ENCODE results near the gene TMPRSS13.
A peak's percentile ranks its signal among the peaks of the same experiment; 100 is the strongest.
"Not testable (repeated sequence)": the region's sequence is repeated elsewhere in the genome, so short reads cannot be mapped to it uniquely, and the experiment has no call there.

TMPRSS13 gene

DNA sequence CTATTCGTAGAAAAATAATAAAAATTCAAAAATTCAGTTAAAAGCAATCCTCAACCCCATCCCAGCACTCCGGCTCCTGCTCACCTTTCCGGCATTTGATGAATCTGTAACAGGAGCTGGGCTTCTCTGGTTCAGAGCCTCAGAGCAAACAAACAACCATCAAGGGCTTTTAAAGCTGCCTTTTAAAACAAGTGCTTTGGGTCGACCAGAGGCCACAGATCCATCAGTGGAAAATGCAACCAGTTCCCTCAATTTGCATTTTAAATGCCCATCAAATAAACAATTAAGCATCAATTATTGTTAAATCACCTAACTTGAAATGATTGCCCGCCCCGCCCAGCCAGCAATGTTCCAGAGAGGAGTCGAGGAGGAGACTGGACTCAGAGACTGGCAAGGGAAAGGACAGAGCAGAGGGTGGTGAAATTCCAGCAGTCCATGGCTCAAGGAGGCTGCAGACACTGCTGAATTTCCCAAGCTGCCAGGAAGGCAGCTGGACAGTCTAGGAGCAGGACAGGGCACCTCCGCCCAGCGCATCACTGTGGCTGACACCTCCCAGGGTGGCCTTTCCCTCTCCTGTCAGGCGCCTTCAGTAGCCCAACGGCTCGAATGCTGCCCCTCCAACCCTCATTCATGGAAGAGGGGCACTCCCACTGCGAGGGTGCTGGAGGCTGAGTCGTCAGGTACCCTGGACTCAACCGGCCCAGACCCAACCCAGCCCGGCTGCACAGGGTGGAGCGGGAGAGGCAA lies 60.2 kb downstream of the TMPRSS13 start:
- WGBS, 2 experiments (ENCODE audit: insufficient coverage in 2 of 2), result 76 to 86% methylated on average over 11 to 12 of the region's 17 CpGs
- H3K9me3 ChIP-seq (ENCODE audit: control insufficient read depth, low read length), result no peaks in the 10 kb centered on the region
- H3K27ac ChIP-seq (ENCODE audit: low read depth, low read length, severe bottlenecking), result no peak overlapping the region
- H3K4me1 ChIP-seq (ENCODE audit: control insufficient read depth, insufficient read depth, low read length, poor library complexity, severe bottlenecking), result peaks cover 16% of the 10 kb centered on the region
- no peak overlapping the region for H3K4me3 ChIP-seq (ENCODE audit: extremely low read depth, insufficient read depth, low read length, poor library complexity, severe bottlenecking)
- no peaks in the 10 kb centered on the region for H3K36me3 ChIP-seq (ENCODE audit: control insufficient read depth, insufficient read depth, low read length)

DNA sequence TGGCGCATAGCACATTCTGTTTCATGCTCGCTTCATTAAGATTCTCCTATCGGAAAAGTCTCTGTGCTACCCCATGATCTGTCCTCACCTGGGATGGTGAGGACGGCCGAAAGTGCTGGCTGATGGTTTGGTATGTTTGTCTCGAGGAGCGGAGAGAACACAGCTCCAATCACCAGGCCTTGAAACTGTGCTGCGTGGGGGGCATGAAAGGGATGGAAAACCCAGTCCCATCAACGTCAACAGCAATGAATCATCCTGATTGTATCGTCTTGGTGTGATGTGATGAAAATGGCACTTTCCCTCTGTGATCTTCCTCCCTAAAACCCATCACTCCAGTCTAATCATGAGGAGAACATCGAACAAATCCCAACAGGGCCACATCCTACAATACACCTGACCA lies 61.1 kb downstream of the TMPRSS13 start:
- H3K4me3 ChIP-seq (ENCODE audit: extremely low read depth, insufficient read depth, low read length, poor library complexity, severe bottlenecking), result no peak overlapping the region
- no peaks in the 10 kb centered on the region for H3K36me3 ChIP-seq (ENCODE audit: control insufficient read depth, insufficient read depth, low read length)
- H3K4me1 ChIP-seq (ENCODE audit: control insufficient read depth, insufficient read depth, low read length, poor library complexity, severe bottlenecking), result peaks cover 16% of the 10 kb centered on the region
- 81 to 85% methylated on average over 6 to 9 of the region's 11 CpGs for WGBS, 2 experiments (ENCODE audit: insufficient coverage in 2 of 2)
- H3K27ac ChIP-seq (ENCODE audit: low read depth, low read length, severe bottlenecking), result no peak overlapping the region
- no peaks in the 10 kb centered on the region for H3K9me3 ChIP-seq (ENCODE audit: control insufficient read depth, low read length)

DNA sequence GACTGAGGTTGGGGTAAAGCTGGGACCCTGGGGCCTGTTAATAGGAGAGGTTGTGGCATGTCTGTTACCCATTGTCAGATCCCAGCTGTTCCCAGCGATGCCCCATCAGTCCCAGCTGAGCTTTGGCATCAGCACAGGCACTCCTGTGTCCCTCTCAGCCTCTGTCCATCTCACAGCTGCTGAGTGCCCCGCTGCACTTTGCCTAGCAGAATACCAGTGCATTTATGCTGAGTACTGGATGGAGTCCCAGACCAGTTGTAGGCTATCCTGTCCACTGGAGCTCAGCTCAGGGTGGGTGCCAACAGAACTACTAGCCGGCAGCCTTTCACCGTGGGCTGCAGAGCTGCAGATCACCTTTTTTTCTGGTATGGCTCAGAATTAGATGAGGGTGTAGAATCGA lies 62.7 kb downstream of the TMPRSS13 start:
- WGBS, 2 experiments (ENCODE audit: insufficient coverage in 2 of 2), result 89 to 90% methylated on average over 1 to 2 of the region's 5 CpGs
- Histone ChIP-seq H3K27ac (ENCODE audit: low read depth, low read length, severe bottlenecking) (no peak overlapping the region), H3K4me3 (ENCODE audit: extremely low read depth, insufficient read depth, low read length, poor library complexity, severe bottlenecking) (no peak overlapping the region), H3K4me1 (ENCODE audit: control insufficient read depth, insufficient read depth, low read length, poor library complexity, severe bottlenecking) (peaks cover 26% of the 10 kb centered on the region), H3K9me3 (ENCODE audit: control insufficient read depth, low read length) (no peaks in the 10 kb centered on the region), H3K36me3 (ENCODE audit: control insufficient read depth, insufficient read depth, low read length) (no peaks in the 10 kb centered on the region)

DNA sequence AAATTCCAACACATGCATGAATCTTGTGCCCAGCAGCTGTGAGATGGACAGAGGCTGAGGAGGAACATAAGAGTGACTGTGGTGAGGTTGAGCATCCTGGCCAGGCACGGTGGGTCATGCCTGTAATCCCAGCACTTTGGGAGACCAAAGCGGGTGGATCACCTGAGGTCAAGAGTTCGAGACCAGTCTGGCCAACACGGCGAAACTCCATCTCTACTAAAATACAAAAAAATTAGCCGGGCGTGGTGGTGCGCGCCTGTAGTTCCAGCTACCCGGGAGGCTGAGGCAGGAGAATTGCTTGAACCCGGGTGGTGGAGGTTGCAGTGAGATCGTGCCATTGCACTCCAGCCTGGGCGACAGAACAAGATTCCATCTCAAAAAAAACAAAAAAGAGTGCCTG lies 63.7 kb downstream of the TMPRSS13 start:
- H3K4me1 ChIP-seq (ENCODE audit: control insufficient read depth, insufficient read depth, low read length, poor library complexity, severe bottlenecking), result peaks cover 30% of the 10 kb centered on the region
- not testable (repeated sequence) for H3K9me3 ChIP-seq (ENCODE audit: control insufficient read depth, low read length); H3K4me3 ChIP-seq (ENCODE audit: extremely low read depth, insufficient read depth, low read length, poor library complexity, severe bottlenecking); H3K36me3 ChIP-seq (ENCODE audit: control insufficient read depth, insufficient read depth, low read length); H3K27ac ChIP-seq (ENCODE audit: low read depth, low read length, severe bottlenecking)
- WGBS, 2 experiments (ENCODE audit: insufficient coverage in 2 of 2), result 97% methylated on average over 10 to 11 of the region's 13 CpGs

DNA sequence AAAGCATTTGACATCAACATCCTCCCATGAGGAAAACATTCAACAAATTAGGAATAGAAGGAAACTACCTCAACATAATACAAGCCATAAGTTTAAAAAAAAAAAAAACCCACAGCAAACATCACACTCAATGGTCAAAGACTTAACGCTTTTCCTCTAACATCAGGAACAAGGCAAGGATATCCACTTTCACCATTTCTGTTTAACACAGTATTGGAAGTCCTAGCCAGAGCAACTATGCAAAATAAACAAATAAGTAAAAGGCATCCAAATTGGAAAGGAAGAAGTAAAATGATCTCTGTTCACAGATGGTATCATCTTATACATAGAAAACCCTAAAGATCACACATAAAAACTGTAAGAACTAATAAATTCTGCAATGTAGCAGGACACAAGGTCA lies 65.8 kb downstream of the TMPRSS13 start:
- no peak overlapping the region for H3K27ac ChIP-seq (ENCODE audit: low read depth, low read length, severe bottlenecking)
- no peak overlapping the region for H3K4me3 ChIP-seq (ENCODE audit: extremely low read depth, insufficient read depth, low read length, poor library complexity, severe bottlenecking)
- WGBS, 2 experiments (ENCODE audit: insufficient coverage in 2 of 2), result no CpG with 5 or more reads among the region's 1 CpG
- no peaks in the 10 kb centered on the region for H3K9me3 ChIP-seq (ENCODE audit: control insufficient read depth, low read length)
- H3K36me3 ChIP-seq (ENCODE audit: control insufficient read depth, insufficient read depth, low read length), result no peaks in the 10 kb centered on the region
- H3K4me1 ChIP-seq (ENCODE audit: control insufficient read depth, insufficient read depth, low read length, poor library complexity, severe bottlenecking), result peaks cover 14% of the 10 kb centered on the region

DNA sequence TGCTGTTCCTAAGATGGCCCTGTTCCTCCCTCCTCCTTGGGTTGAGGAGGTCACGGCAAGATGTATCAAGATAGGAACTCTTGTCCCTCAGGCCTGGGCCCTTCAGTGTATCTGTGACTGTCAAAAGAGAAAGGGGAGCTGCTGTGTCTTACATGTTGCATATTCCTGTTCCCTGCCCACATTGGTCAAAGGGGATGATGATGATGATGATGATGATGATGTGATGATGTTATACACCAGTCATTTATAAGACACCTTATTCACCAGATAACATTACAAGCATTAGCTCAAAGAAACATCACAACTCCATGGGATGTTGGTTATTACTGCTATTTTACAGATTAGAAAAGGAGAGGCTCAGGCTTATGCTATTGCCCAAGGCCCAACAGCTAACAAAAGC lies 66.4 kb downstream of the TMPRSS13 start:
- no CpG with 5 or more reads among the region's 1 CpG for WGBS, 2 experiments (ENCODE audit: insufficient coverage in 2 of 2)
- no peaks in the 10 kb centered on the region for H3K9me3 ChIP-seq (ENCODE audit: control insufficient read depth, low read length)
- peaks cover 14% of the 10 kb centered on the region for H3K4me1 ChIP-seq (ENCODE audit: control insufficient read depth, insufficient read depth, low read length, poor library complexity, severe bottlenecking)
- no peaks in the 10 kb centered on the region for H3K36me3 ChIP-seq (ENCODE audit: control insufficient read depth, insufficient read depth, low read length)
- H3K4me3 ChIP-seq (ENCODE audit: extremely low read depth, insufficient read depth, low read length, poor library complexity, severe bottlenecking), result no peak overlapping the region
- no peak overlapping the region for H3K27ac ChIP-seq (ENCODE audit: low read depth, low read length, severe bottlenecking)

DNA sequence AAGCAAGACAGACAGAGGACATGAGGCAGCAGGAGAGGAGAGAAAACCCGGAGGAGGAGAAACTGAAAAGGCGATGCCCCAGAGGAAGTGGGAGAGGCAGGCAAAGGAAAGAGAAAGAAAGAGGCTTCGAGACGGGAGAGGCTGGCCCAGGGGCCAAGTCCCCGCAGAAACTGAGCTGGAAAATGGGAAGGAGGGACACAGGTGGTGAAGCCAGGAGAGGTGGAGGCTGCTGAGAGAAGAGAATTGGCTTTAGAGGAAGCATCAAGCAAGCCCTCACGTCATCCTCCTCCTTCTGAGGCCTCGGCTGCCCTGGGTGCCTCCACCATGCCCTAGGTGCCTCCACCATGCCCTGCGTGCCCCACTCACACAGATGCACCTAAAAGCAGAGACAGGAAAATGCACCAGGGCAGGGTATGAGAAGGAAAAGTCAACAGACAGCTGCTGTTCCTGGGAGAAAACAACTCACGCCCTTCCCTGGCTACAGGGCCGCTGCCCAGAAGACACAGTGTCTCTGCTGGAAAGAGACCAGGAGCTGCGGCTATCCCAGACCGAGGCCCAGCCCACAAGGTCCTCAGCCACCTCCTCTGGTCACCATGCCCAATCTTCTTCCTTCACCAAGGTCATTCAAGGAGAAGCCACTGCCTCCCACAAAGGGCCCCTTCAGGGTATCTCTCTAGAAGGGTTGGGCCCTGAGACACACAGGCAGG lies 67.0 kb downstream of the TMPRSS13 start:
- Histone ChIP-seq H3K27ac (ENCODE audit: low read depth, low read length, severe bottlenecking) (peak overlapping the region; percentile 67), H3K4me3 (ENCODE audit: extremely low read depth, insufficient read depth, low read length, poor library complexity, severe bottlenecking) (no peak overlapping the region), H3K9me3 (ENCODE audit: control insufficient read depth, low read length) (no peaks in the 10 kb centered on the region), H3K4me1 (ENCODE audit: control insufficient read depth, insufficient read depth, low read length, poor library complexity, severe bottlenecking) (peaks cover 14% of the 10 kb centered on the region), H3K36me3 (ENCODE audit: control insufficient read depth, insufficient read depth, low read length) (no peaks in the 10 kb centered on the region)
- WGBS, 2 experiments (ENCODE audit: insufficient coverage in 2 of 2), result 84 to 87% methylated on average over 11 of the region's 12 CpGs

DNA sequence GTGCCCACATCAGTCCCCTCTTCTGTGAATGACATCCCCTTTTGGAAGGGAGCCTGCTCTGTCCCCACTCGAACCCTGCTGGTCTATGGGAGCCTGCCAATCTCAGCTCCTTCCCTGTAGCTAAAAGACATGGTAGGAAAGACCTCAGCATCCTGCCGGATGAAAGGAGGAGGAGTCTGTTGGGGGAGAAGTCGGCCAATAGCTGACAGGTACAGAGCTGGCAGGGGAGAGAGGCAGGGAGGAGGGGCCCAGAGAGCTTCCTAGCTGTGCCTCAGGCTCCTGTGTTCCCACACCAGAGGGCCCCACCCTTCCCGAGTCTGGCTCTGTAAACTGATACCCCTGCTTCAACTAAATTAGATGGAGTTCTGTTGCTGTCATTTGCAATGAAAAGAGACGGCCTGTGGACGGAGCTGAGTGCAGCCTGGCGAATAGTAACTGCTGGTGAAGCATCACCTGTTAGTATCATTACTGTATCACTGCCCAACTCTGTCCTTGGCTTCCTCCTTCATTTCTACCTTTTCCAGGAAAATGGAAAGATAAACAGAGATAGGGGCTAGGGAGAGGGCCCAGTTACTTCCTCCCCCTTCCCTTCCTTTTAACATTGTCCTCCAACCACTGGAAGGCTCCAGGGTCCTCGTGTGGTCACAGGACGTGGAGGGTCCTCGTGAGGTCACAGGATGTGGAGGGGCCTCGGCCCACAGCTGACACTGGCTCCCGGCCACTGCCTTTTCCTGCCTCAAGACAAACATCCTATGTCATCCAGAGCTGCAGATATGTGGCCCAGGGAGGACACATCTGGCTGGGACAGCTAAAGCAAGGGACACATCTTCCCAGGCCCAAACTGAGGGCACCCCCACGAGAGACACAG lies 67.8 kb downstream of the TMPRSS13 start:
- 30 to 32% methylated on average over 6 to 7 of the region's 13 CpGs for WGBS, 2 experiments (ENCODE audit: insufficient coverage in 2 of 2)
- Histone ChIP-seq H3K36me3 (ENCODE audit: control insufficient read depth, insufficient read depth, low read length) (no peaks in the 10 kb centered on the region), H3K9me3 (ENCODE audit: control insufficient read depth, low read length) (no peaks in the 10 kb centered on the region), H3K4me3 (ENCODE audit: extremely low read depth, insufficient read depth, low read length, poor library complexity, severe bottlenecking) (no peak overlapping the region), H3K27ac (ENCODE audit: low read depth, low read length, severe bottlenecking) (peak overlapping the region; percentile 67), H3K4me1 (ENCODE audit: control insufficient read depth, insufficient read depth, low read length, poor library complexity, severe bottlenecking) (peaks cover 14% of the 10 kb centered on the region)

DNA sequence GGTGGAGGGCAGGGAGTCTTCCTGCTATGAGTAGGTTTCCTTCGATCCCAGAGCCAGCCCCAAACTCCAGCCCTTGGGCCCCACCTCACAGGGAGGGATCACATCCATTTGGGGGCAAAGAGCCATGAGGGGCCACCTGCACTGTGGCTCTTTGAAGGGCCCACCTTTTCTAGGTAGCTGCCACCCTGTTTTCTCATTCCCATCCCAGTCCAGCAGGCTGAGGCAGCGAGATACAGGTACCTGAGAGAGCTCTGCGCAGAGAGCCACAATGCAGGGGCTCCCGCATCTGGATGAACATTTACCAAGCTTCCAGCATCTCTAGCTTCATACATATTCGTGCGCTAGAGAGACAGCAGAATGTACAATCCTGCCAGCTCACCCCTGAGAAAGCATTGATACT lies 69.1 kb downstream of the TMPRSS13 start:
- Histone ChIP-seq H3K4me1 (ENCODE audit: control insufficient read depth, insufficient read depth, low read length, poor library complexity, severe bottlenecking) (peaks cover 19% of the 10 kb centered on the region), H3K9me3 (ENCODE audit: control insufficient read depth, low read length) (no peaks in the 10 kb centered on the region), H3K36me3 (ENCODE audit: control insufficient read depth, insufficient read depth, low read length) (no peaks in the 10 kb centered on the region), H3K4me3 (ENCODE audit: extremely low read depth, insufficient read depth, low read length, poor library complexity, severe bottlenecking) (no peak overlapping the region), H3K27ac (ENCODE audit: low read depth, low read length, severe bottlenecking) (no peak overlapping the region)
- 80 to 88% methylated on average over 4 to 6 of the region's 6 CpGs for WGBS, 2 experiments (ENCODE audit: insufficient coverage in 2 of 2)

DNA sequence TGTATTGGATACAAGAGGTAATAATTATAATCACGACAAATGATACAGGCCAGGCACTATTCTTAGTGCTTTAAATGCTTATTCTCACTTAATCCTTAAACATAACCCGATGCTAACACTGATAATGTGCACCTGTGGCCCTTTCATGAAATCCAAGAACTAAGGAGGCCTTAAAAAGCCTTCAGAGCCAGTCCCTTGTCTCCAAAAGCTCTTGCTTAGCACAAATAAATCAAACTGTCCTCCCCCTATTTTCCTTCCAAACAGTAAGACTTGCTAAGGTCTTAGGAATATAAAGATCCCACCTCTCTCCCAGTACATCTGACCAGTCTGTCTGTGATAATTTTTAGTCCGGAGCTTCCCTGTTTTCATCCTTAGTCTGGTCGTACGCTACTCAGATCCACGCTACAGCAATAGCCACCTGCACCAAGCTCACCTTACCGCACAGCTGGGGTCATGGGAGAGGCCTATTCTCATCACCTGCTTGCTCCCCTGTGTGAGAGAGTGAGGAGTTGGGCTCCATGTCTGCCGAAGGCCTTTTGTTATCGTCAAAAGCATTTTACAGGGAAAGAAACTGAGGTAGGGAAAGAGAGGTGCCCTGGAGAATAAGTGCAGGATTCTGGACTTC lies 69.6 kb downstream of the TMPRSS13 start:
- Histone ChIP-seq H3K9me3 (ENCODE audit: control insufficient read depth, low read length) (no peaks in the 10 kb centered on the region), H3K4me1 (ENCODE audit: control insufficient read depth, insufficient read depth, low read length, poor library complexity, severe bottlenecking) (peaks cover 21% of the 10 kb centered on the region), H3K36me3 (ENCODE audit: control insufficient read depth, insufficient read depth, low read length) (no peaks in the 10 kb centered on the region), H3K4me3 (ENCODE audit: extremely low read depth, insufficient read depth, low read length, poor library complexity, severe bottlenecking) (no peak overlapping the region), H3K27ac (ENCODE audit: low read depth, low read length, severe bottlenecking) (no peak overlapping the region)
- WGBS, 2 experiments (ENCODE audit: insufficient coverage in 2 of 2), result 85 to 100% methylated on average over 4 to 9 of the region's 9 CpGs

All from mesodermal cell (in vitro differentiated cells).